HL-60/S4 (cell line): ENCODE data around the gene FBXL12.
"Not testable (repeated sequence)": the region's sequence is repeated elsewhere in the genome, so short reads cannot be mapped to it uniquely, and the experiment has no call there.

Experiments used
- in situ Hi-C: fragments of 300-500 bp; cut with MboI; formaldehyde crosslinking; loops from 2 replicates; pipeline ENCODE4 v1.14.3; 2022; ENCODE audit warnings: low sequenced_read_pairs

The FBXL12 gene

DNA sequence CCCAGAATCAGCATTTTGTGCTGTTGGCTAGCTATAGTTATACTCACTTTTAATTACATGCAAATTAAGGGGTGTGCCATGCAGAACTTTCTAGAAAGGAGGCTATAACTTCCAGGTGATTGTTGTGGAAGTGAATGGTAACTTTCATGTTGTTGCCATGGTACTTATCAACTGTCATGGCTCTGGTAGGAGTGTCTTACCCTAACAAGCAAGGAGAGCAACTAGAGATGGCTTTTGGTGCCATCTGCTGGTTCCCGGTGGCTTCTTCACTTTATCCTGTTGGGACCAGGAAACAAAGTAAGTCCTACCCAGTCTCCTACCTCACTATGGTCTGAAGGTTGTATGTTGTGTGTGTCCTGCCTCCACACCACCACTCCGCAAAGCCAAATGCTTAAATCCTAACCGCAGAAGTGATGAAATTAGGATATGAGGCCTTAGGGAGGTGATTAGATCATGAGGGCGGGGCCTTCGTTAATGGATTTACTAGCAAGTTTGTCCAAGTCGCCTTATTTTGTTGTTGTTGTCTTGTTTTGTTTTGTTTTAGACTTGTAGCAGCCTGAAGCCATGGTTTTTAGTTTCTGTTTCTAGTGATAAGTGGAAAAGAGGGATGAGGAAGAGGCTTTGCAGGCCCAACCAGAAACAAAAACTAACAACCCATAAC lies 22.6 kb downstream of the FBXL12 start:
- in situ Hi-C loops: loop anchor here (10.0 kb wide), 2 partner anchors 171 to 661 kb away; partner anchors contain the start of gene ZNF561

DNA sequence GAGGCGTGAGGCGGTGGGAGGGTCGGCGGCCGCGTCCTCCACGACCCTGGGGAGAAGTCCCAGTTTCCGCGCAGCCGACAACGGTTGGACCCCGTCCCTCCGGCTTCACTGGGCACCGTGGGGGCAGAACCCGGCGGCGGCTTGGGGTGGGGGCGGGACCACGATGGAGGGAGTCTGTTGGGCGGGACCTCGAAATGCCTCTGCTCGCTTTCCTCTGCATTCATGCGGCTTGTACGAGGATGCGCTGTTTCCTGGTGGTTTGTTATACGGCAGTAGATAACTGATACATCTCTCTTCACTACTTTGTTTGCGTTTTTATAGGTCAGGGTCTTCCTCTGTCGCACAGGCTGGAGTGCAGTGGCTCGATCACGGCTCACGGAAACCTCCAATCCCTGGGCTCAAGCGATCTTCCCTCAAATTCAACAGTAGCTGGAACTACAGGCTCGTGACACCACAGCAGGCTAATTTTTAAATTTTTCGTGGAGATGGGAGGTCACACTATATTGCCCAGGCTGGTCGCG lies 25.7 kb downstream of the FBXL12 start:
- in situ Hi-C loops: loop anchor here (10.0 kb wide), 2 partner anchors 168 to 658 kb away; partner anchors contain the start of gene ZNF561

DNA sequence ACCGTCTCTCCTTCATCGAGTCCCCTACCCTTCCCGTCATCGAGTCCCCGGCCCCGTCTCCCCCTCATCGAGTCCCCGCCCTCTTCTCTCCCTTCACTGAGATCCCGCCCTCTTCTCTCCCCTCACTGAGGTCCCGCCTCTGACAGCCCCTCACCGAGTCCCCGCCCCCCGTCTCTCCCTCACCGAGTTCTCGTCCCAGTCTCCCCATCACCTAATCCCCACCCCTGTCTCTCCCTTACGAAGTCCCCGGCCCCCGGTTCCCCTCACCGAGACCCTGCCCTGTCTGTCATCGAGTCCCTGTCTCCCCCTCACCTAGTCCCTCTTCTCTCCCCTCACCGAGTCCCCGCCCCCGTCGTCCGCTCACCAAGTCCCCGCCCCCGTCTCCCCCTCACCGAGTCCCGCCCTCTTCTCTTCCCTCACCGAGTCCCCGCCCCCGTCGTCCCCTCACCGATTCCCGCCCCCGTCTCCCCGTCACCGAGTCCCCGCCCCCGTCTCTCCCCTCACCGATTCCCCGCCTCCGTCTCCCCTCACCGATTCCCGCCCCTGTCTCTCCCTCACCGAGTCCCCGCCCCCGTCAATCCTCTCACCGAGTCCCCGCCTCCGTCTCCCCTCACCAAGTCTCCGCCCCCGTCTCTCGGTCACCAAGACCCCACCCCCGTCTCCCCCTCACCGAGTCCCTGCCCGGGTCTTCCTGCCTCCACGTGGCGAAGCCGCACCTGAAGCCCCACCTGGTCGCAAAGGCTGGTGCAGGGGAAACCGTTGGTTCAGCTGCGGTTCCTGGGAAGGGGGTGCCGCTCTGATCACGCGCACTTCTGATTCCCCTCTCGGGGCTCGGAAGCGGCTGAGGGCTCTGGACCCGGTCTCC lies 26.4 kb downstream of the FBXL12 start:
- in situ Hi-C loops: loop anchor here (10.0 kb wide), 2 partner anchors 168 to 658 kb away; partner anchors contain the start of gene ZNF561

GRCh38 chr19:9791552-9792205 lies 27.2 kb downstream of the FBXL12 start:
- in situ Hi-C loops: loop anchor here (10.0 kb wide), 2 partner anchors 167 to 657 kb away; partner anchors contain the start of gene ZNF561

DNA sequence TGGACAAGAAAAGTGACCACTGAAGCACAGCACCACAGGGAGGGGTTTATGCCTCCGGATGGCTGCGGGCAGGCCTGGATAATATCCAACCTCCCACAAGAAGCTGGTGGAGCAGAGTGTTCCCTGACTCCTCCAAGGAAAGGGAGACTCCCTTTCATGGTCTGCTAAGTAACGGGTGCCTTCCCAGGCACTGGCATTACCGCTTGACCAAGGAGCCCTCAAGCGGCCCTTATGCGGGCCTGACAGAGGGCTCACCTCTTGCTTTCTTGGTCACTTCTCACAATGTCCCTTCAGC lies 27.9 kb downstream of the FBXL12 start:
- in situ Hi-C loops: loop anchor here (10.0 kb wide), 2 partner anchors 166 to 656 kb away; partner anchors contain the start of gene ZNF561

DNA sequence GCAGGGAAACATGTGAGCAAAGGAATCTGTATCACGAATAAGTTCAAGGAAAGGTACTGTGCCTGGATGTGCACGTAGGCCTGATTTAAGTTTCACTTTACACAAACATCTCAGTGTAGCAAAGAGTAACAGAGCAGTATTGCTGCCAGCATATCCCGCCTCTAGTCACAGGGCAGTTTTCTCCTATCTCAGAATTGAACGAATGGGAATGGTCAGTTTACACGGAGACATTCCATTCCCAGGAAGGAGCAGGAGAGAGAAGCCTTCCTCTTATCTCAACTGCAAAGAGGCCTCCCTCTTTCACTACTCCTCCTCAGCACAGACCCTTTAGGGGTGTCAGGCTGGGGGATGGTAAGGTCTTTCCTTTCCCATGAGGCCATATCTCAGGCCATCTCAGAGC lies 29.3 kb downstream of the FBXL12 start:
- in situ Hi-C loops: not testable (repeated sequence)

DNA sequence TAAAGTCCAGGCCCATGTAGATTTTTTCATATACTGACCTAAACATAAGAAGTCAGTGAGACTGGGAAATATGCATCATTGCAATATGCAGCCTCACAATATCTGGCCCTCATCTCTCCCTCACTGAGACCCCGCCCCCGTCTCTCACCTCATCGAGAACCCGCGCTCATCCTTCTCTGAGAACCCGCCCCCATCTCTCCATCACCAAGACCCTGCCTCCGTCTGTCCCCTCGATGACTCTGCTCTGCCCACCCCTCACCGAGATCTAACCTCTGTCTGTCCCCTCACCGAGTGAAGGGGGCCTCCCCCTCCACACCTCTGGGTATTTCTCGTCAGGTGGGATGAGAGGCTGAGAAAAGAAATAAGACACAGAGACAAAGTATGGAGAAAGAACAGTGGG lies 29.8 kb downstream of the FBXL12 start:
- in situ Hi-C loops: no loop called here

DNA sequence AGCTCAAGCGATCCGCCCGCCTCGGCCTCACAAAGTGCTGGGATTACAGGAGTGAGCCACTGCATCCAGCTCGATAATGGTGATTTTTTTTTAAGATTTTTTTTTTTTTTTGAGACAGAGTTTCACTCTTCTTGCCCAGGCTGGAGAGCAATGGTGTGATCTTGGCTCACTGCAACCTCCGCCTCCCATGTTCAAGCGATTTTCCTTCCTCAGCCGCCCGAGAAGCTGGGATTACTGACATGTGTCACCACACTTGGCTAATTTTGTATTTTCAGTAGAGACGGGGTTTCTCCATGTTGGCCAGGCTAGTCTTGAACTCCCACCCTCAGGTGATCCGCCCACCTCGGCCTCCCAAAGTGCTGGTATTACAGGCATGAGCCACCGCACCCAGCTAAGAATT lies 30.3 kb downstream of the FBXL12 start:
- in situ Hi-C loops: not testable (repeated sequence)

DNA sequence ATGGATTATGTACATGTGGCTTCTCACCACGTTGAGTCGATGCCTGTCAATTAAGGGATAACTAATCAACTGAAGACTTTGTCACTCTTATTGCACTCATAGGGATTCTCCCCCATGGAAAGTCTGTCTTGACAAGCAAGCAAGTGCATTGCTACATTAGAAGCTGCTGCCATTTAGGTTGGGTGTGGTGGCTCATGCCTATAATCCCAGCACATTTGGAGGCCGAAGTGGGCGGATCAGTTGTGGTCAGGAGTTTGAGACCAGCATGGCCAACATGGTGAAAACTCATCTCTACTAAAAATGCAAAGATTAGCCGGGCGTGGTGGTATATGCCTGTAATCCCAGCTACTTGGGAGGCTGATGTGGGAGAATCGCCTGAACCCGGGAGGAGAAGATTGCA lies 32.1 kb downstream of the FBXL12 start:
- in situ Hi-C loops: no loop called here

GRCh38 chr19:9786342-9786741 lies 32.5 kb downstream of the FBXL12 start:
- in situ Hi-C loops: no loop called here

- in situ Hi-C loops: no loop called here
Observed at GRCh38 chr19:9785367-9786331, 33.2 kb downstream of the FBXL12 start.

DNA sequence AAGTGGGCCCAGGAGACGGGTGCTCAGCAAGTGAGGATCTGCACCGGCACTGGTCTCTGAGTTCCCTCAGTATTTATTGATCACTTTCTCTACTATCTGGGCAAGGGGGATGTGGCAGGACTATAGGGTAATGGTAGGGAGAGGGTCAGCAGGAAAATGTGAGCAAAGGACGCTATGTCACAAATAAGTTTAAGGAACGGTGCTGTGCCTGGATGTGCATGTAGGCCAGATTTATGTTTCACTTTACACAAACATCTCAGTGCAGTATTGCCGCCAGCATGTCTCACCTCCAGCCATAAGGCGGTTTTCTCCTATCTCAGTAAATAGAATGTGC lies 34.7 kb downstream of the FBXL12 start:
- in situ Hi-C loops: not testable (repeated sequence)

DNA sequence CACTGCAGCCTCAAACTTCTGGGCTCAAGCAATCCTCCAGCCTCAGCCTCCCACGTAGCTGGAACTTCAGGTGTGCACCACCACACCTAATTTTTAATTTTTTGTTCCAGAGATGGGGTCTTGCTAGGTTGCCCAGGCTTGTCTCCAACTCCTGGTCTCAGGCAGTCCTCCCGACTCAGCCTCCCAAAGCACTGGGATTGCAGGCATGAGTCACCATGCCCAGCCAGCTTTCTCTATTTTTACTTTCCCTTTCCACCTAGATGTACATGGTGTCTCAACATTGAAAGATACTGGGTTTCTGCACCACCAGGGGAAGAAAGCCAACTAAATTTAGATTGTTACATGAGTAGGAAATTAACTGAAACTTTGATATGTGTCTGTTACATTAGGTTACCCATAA lies 36.5 kb downstream of the FBXL12 start:
- in situ Hi-C loops: no loop called here

DNA sequence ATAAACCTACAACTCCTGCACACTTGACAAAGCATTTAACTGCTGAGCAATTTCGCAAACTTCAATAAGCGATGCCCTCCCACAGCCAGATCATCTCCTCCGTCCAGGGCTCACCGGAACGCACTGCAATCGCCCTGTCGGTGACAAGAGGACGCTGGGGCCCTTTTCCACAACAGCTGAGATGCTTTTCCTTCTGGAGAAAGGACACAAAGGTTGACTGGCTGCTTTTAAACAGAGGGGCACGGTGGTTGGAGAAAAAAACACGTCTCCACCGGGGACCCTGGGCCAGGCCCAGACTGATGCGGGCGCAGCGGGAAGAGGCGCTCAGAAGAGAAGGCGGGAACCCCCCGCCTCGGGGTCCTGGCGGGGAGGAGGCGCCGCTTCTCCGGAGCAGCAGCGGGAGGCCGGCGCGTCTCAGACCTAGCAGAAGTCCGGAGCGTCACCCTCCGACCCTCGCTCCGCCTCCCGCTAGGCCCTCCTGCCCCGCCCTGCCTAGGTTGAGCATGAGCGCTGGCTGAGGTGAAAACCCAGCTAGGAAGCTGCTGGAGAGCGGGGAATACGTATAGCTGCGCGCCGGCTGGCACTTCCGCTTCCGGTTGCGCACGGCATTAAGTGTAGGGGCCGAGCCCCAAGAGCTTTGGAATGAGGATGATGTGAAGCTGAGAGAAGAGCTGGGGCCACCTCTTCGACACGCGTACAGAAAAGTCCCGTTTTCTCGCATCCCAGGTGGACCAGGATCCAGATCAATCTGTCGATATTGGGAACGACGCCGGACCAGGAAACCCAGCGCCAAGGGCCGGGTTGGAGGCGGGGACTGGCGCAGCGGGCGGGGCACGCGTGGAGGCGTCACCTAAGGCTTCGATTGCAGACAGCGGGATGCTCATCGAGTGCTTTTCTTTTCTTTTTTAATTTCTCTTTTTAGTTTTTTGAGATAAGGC lies 50.4 kb downstream of the FBXL12 start, which contains the start of gene ZNF846:
ZNF846 (minus strand) TSS at position 564 of the 938 bp plus-strand sequence. CDS start 3,788 bp downstream, outside the sequence.
- in situ Hi-C loops: no loop called here
